CD14-positive monocyte (primary cell): ENCODE data around the gene RING1. TPM values are rescaled to one million over a fixed set of nuclear protein-coding genes. Genes with fewer than 3 reads are reported as not detected.
A peak's percentile ranks its signal among the peaks of the same experiment; 100 is the strongest.

Experiments
- DNase-seq, 3 donors: peaks; one replicate each; pipeline ENCODE4 v3.0.0-alpha.2; 2011 to 2022
- H2AFZ ChIP-seq: 2 replicates; pipeline ENCODE4 v1.6.0; 2012; ENCODE audit warnings: mild to moderate bottlenecking, low read depth, low read length, inconsistent platforms; ENCODE audit not compliant: insufficient read depth, poor library complexity, severe bottlenecking
- H3K27ac ChIP-seq, 2 donors: 1 replicate in 1 of 2; 2 replicates in 1 of 2; pipeline ENCODE4 v1.5.1; 2012 to 2013; ENCODE audit warnings: low read length in 2 of 2, control low read depth in 1 of 2, inconsistent platforms in 1 of 2, low read depth in 1 of 2, mild to moderate bottlenecking in 1 of 2
- H3K27me3 ChIP-seq, 2 donors: one replicate each; pipeline versions ENCODE4 v1.6.0 to v1.6.1; 2011 to 2013; ENCODE audit warnings: low read length in 2 of 2; ENCODE audit not compliant: control insufficient read depth in 2 of 2, insufficient read depth in 2 of 2
- H3K36me3 ChIP-seq, 2 donors: replicated peaks in 1 of 2; 1 replicate in 1 of 2; 2 replicates in 1 of 2; pipeline versions ENCODE4 v1.5.1 to v1.6.1; 2012 to 2013; ENCODE audit warnings: low read length in 2 of 2, control low read depth in 1 of 2, inconsistent platforms in 1 of 2, mild to moderate bottlenecking in 1 of 2; ENCODE audit not compliant: insufficient read depth in 2 of 2, control insufficient read depth in 1 of 2
- H3K4me1 ChIP-seq, 2 donors: 1 replicate in 1 of 2; 2 replicates in 1 of 2; pipeline versions ENCODE4 v1.5.1 to v1.6.1; 2012 to 2013; ENCODE audit warnings: low read length in 2 of 2, control low read depth in 1 of 2, inconsistent platforms in 1 of 2, mild to moderate bottlenecking in 1 of 2, moderate library complexity in 1 of 2; ENCODE audit not compliant: insufficient read depth in 2 of 2, control insufficient read depth in 1 of 2
- H3K4me2 ChIP-seq: replicated peaks from 2 replicates; pipeline ENCODE3; 2012; ENCODE audit warnings: low read length, moderate library complexity, mild to moderate bottlenecking; ENCODE audit not compliant: poor library complexity, severe bottlenecking; ENCODE audit errors: extremely low read depth
- H3K4me3 ChIP-seq, 3 experiments: fragments of 200-600 bp in 1 of 3; sonication (generic) in 1 of 3; replicated peaks in 1 of 3; 1 replicate in 2 of 3; 2 replicates in 1 of 3; pipeline ENCODE4 v1.5.1; 2011 to 2013; ENCODE audit warnings: low read length in 3 of 3, mild to moderate bottlenecking in 3 of 3, control low read depth in 2 of 3, low read depth in 2 of 3, inconsistent platforms in 1 of 3, moderate library complexity in 1 of 3
- H3K79me2 ChIP-seq: 2 replicates; pipeline ENCODE4 v1.6.0; 2012; ENCODE audit warnings: mild to moderate bottlenecking, control low read depth, inconsistent platforms, low read length, moderate library complexity; ENCODE audit not compliant: insufficient read depth
- H3K9ac ChIP-seq: 2 replicates; pipeline ENCODE4 v1.6.0; 2017; ENCODE audit warnings: low read length, mild to moderate bottlenecking; ENCODE audit not compliant: insufficient read depth, poor library complexity, severe bottlenecking
- H3K9me3 ChIP-seq, 2 donors: replicated peaks in 1 of 2; 1 replicate in 1 of 2; 2 replicates in 1 of 2; pipeline versions ENCODE4 v1.5.1 to v1.6.1; 2012 to 2013; ENCODE audit warnings: low read length in 2 of 2, control low read depth in 1 of 2; ENCODE audit not compliant: control insufficient read depth in 1 of 2, insufficient read depth in 1 of 2
- H4K20me1 ChIP-seq: 2 replicates; pipeline ENCODE4 v1.6.0; 2012; ENCODE audit warnings: mild to moderate bottlenecking, low read length, control low read depth, moderate library complexity; ENCODE audit not compliant: insufficient read depth
- H3K27ac Mint-ChIP-seq, 7 donors: one replicate each; pipeline ENCODE4 v1.8.0; 2020; ENCODE audit warnings: mild to moderate bottlenecking in 7 of 7, mixed read lengths in 7 of 7, moderate library complexity in 6 of 7, inconsistent platforms in 2 of 7
- H3K27me3 Mint-ChIP-seq, 3 donors: one replicate each; pipeline ENCODE4 v1.8.0; 2021 to 2022; ENCODE audit warnings: low read depth in 3 of 3, mild to moderate bottlenecking in 3 of 3, mixed read lengths in 3 of 3, moderate library complexity in 3 of 3, inconsistent platforms in 1 of 3
- H3K36me3 Mint-ChIP-seq, 2 donors: one replicate each; pipeline ENCODE4 v1.8.0; 2020; ENCODE audit warnings: mixed read lengths in 2 of 2, inconsistent platforms in 1 of 2, mild to moderate bottlenecking in 1 of 2
- H3K4me1 Mint-ChIP-seq: one replicate; pipeline ENCODE4 v1.8.0; 2020; ENCODE audit warnings: mild to moderate bottlenecking, mixed read lengths
- H3K4me3 Mint-ChIP-seq, 2 donors: one replicate each; pipeline ENCODE4 v1.8.0; 2020; ENCODE audit warnings: mild to moderate bottlenecking in 2 of 2, mixed read lengths in 2 of 2, moderate library complexity in 1 of 2
- H3K9me3 Mint-ChIP-seq, 7 donors: one replicate each; pipeline ENCODE4 v1.8.0; 2020 to 2022; ENCODE audit warnings: mixed read lengths in 7 of 7, mild to moderate bottlenecking in 6 of 7, moderate library complexity in 6 of 7, inconsistent platforms in 2 of 7
- CTCF ChIP-seq: fragments of 200-600 bp; IDR thresholded peaks from one replicate; pipeline ENCODE4 v1.8.0; 2022; ENCODE audit warnings: antibody characterized with exemption, mild to moderate bottlenecking
- WGBS: methylation state at CpG from one replicate; pipeline ENCODE4 v1.1.5; 2013; ENCODE audit warnings: missing lambda C conversion rate; ENCODE audit not compliant: insufficient coverage; 5-methylcytosine and 5-hydroxymethylcytosine counted together
- intact Hi-C, 2 donors: fragments of 100-400 bp; cut with micrococcal nuclease; formaldehyde crosslinking; loops; one replicate each; pipeline versions ENCODE4 v1.15.0 to v1.15.1; 2023
- polyA plus RNA-seq, 3 donors: library from polyadenylated mRNA; depleted of rRNA in 1 of 3; unstranded in 2 of 3; stranded (reverse) in 1 of 3; fragments of 300-500 nt in 2 of 3; fragments of >200 nt in 1 of 3; fragmentation: Illumina TruSeq in 2 of 3; gene quantifications; 1 replicate in 2 of 3; 2 replicates in 1 of 3; pipeline ENCODE4 v1.2.3, GENCODE V29; 2012 to 2021

The RING1 gene
- polyA plus RNA-seq, 3 donors, result 4.6 to 27.9 (median 5.7) TPM

DNA sequence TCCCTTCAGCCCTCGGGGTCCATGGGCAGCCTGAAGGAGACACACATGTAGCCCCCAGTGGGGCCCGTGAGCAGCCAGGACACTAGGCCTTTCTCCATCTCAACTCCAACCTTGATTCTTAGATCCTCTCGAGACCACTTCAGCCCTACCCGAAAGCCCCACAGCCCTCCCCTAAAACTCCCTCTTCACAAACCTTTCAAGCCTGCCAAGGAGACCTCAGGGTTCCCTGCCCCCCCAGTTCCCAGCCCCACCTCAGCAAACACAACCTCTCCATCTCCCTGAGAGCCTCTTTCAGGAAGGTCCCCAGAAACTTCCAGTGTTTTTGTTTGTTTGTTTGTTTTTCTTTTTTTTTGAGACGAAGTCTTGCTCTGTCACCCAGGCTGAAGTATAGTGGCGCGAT, 27.2 kb upstream of the RING1 start:
- H3K27me3 Mint-ChIP-seq, result peaks cover 6 to 23% (median 10%) of the 10 kb centered on the region in 3 donors
- H3K9ac ChIP-seq, result no peak overlapping the region
- no peak overlapping the region for H3K27ac ChIP-seq
- no peaks in the 10 kb centered on the region for H4K20me1 ChIP-seq
- H3K79me2 ChIP-seq, result no peaks in the 10 kb centered on the region
- WGBS, result 93% methylated on average over 4 of the region's 7 CpGs
- H3K9me3 Mint-ChIP-seq, result peaks cover 14 to 24% (median 20%) of the 10 kb centered on the region in 7 donors
- TF ChIP-seq CTCF, result no peak
- no peak overlapping the region for H3K27ac Mint-ChIP-seq
- intact Hi-C loops, result no loop called here
- H3K27me3 ChIP-seq, result peaks cover 0 to 2% of the 10 kb centered on the region in 2 donors
- no peak for DNase-seq
- H3K4me1 ChIP-seq, result peaks cover 0 to 6% of the 10 kb centered on the region in 2 donors
- peaks cover 8% of the 10 kb centered on the region for H3K4me1 Mint-ChIP-seq
- no peak overlapping the region for H3K4me2 ChIP-seq
- no peaks in the 10 kb centered on the region for H3K36me3 ChIP-seq
- peaks cover 7% of the 10 kb centered on the region in 2 donors for H3K9me3 ChIP-seq
- no peak overlapping the region for H2AFZ ChIP-seq
- H3K36me3 Mint-ChIP-seq, result peaks cover 12 to 13% of the 10 kb centered on the region in 2 donors
- H3K4me3 ChIP-seq, result no peak overlapping the region
- H3K4me3 Mint-ChIP-seq, result no peak overlapping the region

GRCh38 chr6:33183071-33183683, 25.1 kb upstream of the RING1 start:
- Histone ChIP-seq H3K4me1 (peaks cover 0 to 6% of the 10 kb centered on the region in 2 donors), H3K4me3 (peak overlapping the region in 2 of 3 experiments; percentile 26 to 57), H3K27me3 (peaks cover 0 to 10% of the 10 kb centered on the region in 2 donors), H3K79me2 (no peaks in the 10 kb centered on the region), H3K4me2 (peak overlapping the region; percentile 40), H3K27ac (peak overlapping the region in 1 of 2 donors; percentile 17), H2AFZ (peak overlapping the region; percentile 75), H4K20me1 (no peaks in the 10 kb centered on the region), H3K9me3 (peaks cover 7% of the 10 kb centered on the region in 2 donors), H3K9ac (no peak overlapping the region), H3K36me3 (no peaks in the 10 kb centered on the region)
- DNase-seq, result peak in 2 of 3 donors; percentile 35 to 44
- Mint-ChIP-seq H3K9me3 (peaks cover 14 to 25% (median 19%) of the 10 kb centered on the region in 7 donors), H3K4me1 (peaks cover 8% of the 10 kb centered on the region), H3K27ac (peak overlapping the region in 6 of 7 donors; percentile 21 to 70 (median 52)), H3K4me3 (peak overlapping the region; percentile 65 to 87), H3K36me3 (peaks cover 12 to 13% of the 10 kb centered on the region in 2 donors), H3K27me3 (peaks cover 16 to 36% (median 17%) of the 10 kb centered on the region in 3 donors)
- TF ChIP-seq CTCF, result no peak
- WGBS, result no CpG with 5 or more reads among the region's 5 CpGs
- intact Hi-C loops, result no loop called here
